Neuron (in vitro differentiated cells): ENCODE measurements around the gene CHIC2.
"Not testable (repeated sequence)": the region's sequence is repeated elsewhere in the genome, so short reads cannot be mapped to it uniquely, and the experiment has no call there.

Experiments used
- H2AFZ ChIP-seq: one replicate; pipeline ENCODE4 v1.6.1; 2013; ENCODE audit warnings: low read depth, mild to moderate bottlenecking, inconsistent platforms, low read length, moderate library complexity
- H3K27me3 ChIP-seq: one replicate; pipeline ENCODE4 v1.6.1; 2013; ENCODE audit warnings: low read length; ENCODE audit not compliant: insufficient read depth
- H3K36me3 ChIP-seq: one replicate; pipeline ENCODE4 v1.6.1; 2013; ENCODE audit warnings: low read length; ENCODE audit not compliant: insufficient read depth
- H3K4me1 ChIP-seq: one replicate; pipeline ENCODE4 v1.6.1; 2013; ENCODE audit warnings: low read length; ENCODE audit not compliant: insufficient read depth
- H3K4me3 ChIP-seq: 2 replicates; pipeline ENCODE4 v1.5.1; 2013; ENCODE audit warnings: mild to moderate bottlenecking, low read length, moderate library complexity
- H3K9me3 ChIP-seq: one replicate; pipeline ENCODE4 v1.6.1; 2013; ENCODE audit warnings: low read length

Gene CHIC2

GRCh38 chr4:54062392-54062791 is 2.0 kb downstream of the CHIC2 start:
- H3K4me1 ChIP-seq, result peaks cover 24% of the 10 kb centered on the region
- H3K4me3 ChIP-seq, result peak overlapping the region; percentile 77
- no peaks in the 10 kb centered on the region for H3K36me3 ChIP-seq
- no peak overlapping the region for H2AFZ ChIP-seq
- H3K9me3 ChIP-seq, result no peaks in the 10 kb centered on the region
- H3K27me3 ChIP-seq, result peaks cover 20% of the 10 kb centered on the region

DNA sequence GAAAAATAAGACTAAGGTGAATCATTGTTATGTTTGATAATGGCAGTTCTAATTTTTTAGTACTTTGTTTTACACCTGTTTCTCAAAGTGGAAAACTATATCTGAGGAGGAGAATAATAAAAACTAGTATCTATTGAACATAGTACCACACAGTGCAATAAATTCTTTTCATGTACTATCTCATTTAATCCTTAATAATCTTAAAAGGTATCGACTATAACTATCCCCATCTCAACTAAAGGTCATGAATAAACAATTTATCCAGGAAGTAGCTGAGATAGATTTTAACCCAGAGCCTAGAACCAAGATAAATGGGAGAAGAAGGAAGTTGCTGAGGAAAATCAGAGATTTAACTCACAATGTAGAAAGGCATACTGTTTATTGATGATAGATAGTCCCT is 2.5 kb downstream of the CHIC2 start:
- Histone ChIP-seq H3K4me3 (no peak overlapping the region), H3K36me3 (no peaks in the 10 kb centered on the region), H3K9me3 (no peaks in the 10 kb centered on the region), H3K4me1 (peaks cover 24% of the 10 kb centered on the region), H3K27me3 (peaks cover 15% of the 10 kb centered on the region), H2AFZ (no peak overlapping the region)

- H3K27me3 ChIP-seq, result peaks cover 8% of the 10 kb centered on the region
- H3K9me3 ChIP-seq, result no peaks in the 10 kb centered on the region
- H3K4me3 ChIP-seq, result no peak overlapping the region
- H3K4me1 ChIP-seq, result peaks cover 24% of the 10 kb centered on the region
- no peaks in the 10 kb centered on the region for H3K36me3 ChIP-seq
- H2AFZ ChIP-seq, result no peak overlapping the region
Observed at GRCh38 chr4:54061067-54061466, 3.3 kb downstream of the CHIC2 start.

DNA sequence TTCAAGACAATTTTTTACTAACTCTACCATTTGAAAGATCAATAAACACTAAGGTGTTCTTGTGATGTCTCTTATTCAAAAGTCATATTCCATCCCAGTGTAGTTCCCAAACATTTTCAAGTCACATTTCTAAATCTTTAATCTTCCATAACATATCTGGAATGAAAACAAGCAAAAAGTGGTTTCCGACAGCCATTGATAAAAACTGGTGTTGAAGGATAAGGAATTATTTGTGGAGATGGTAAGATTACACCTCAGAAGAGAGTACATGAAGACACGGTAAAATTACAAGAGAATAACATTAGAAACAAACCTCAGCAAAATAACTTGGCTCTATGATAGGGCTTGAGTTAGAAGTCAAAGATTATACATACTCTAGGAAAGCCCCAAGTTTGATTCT is 4.3 kb downstream of the CHIC2 start:
- Histone ChIP-seq H2AFZ (no peak overlapping the region), H3K36me3 (no peaks in the 10 kb centered on the region), H3K4me3 (no peak overlapping the region), H3K4me1 (peaks cover 20% of the 10 kb centered on the region), H3K9me3 (no peaks in the 10 kb centered on the region), H3K27me3 (no peaks in the 10 kb centered on the region)

DNA sequence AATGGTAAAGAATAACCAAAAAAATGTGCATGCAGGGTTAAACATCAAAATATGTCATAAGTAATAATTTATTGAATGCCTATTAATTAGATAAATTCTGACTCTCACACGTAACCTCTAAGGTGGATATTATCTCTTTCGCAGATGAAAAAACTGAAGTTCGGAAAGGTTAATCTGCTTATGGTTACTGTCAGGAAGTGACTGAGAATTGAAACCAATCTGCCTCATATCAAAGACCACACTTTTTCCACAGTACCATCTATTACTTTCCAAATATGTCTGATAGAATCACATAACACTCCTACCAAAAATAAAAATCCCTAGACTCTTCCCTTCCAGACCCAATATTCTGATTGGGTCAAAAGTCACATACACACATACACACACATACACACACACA is 6.2 kb downstream of the CHIC2 start:
- Histone ChIP-seq H3K27me3 (no peaks in the 10 kb centered on the region), H3K4me1 (peaks cover 17% of the 10 kb centered on the region), H3K36me3 (no peaks in the 10 kb centered on the region), H3K9me3 (no peaks in the 10 kb centered on the region), H3K4me3 (no peak overlapping the region), H2AFZ (no peak overlapping the region)

DNA sequence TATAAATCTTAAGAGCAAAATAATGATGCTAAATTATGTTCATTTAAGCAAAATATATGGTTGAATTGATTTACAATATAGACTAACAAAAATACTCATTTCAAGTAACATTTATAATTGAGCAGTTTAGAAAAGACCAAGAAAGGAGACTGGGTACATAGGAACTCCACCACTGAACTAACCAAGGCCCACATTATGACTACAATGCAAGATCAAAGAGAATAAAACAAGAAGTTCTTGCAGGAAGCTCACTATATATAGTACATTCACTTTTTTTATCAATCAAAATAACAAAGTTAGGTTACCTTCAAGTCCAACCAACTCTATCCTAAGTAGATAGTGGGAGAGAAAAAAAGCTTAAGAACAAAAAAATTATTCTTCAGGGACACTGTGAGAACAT is 8.0 kb downstream of the CHIC2 start:
- H3K4me1 ChIP-seq, result peaks cover 4% of the 10 kb centered on the region

GRCh38 chr4:54055494-54055893 is 8.9 kb downstream of the CHIC2 start:
- Histone ChIP-seq H3K27me3 (no peaks in the 10 kb centered on the region), H3K9me3 (no peaks in the 10 kb centered on the region), H3K4me3 (no peak overlapping the region), H3K4me1 (no peaks in the 10 kb centered on the region), H3K36me3 (no peaks in the 10 kb centered on the region), H2AFZ (no peak overlapping the region)

More for the DNA sequence above, 8.0 kb downstream of the CHIC2 start:
- no peaks in the 10 kb centered on the region for H3K27me3 ChIP-seq
- H2AFZ ChIP-seq, result no peak overlapping the region
- no peak overlapping the region for H3K4me3 ChIP-seq
- no peaks in the 10 kb centered on the region for H3K9me3 ChIP-seq
- H3K36me3 ChIP-seq, result no peaks in the 10 kb centered on the region

DNA sequence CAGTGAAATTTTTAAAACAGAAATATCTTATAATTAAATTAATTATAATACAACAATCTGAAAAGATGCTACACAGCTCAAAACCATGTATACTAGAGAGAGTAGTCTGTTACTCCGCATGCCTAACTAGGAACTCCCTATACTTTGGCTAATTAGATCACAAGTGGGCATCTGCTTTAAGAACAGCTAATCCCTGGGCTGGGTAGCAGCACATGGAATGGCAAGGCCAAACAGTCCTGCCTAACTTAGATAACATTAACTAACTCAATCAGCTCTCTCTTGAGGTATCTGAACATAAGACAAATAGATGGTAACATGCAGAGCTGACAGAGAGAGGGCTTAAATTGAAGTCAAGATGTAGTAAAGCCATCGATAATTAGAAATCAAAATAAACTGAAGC is 9.9 kb downstream of the CHIC2 start:
- Histone ChIP-seq H2AFZ (no peak overlapping the region), H3K4me3 (no peak overlapping the region), H3K9me3 (no peaks in the 10 kb centered on the region), H3K4me1 (no peaks in the 10 kb centered on the region), H3K27me3 (no peaks in the 10 kb centered on the region), H3K36me3 (no peaks in the 10 kb centered on the region)

- not testable (repeated sequence) for H3K4me3 ChIP-seq, H3K9me3 ChIP-seq, H3K36me3 ChIP-seq, H3K4me1 ChIP-seq, H2AFZ ChIP-seq, H3K27me3 ChIP-seq
Observed at GRCh38 chr4:54053322-54053721, 11.1 kb downstream of the CHIC2 start.

GRCh38 chr4:54050214-54050904 is 14.0 kb downstream of the CHIC2 start:
- Histone ChIP-seq H3K36me3 (peaks cover 5% of the 10 kb centered on the region), H3K4me1 (no peaks in the 10 kb centered on the region), H3K9me3 (no peaks in the 10 kb centered on the region), H3K4me3 (no peak overlapping the region), H2AFZ (no peak overlapping the region), H3K27me3 (no peaks in the 10 kb centered on the region)

GRCh38 chr4:54043630-54044029 is 20.8 kb downstream of the CHIC2 start:
- not testable (repeated sequence) for H3K4me1 ChIP-seq, H3K27me3 ChIP-seq, H3K36me3 ChIP-seq, H2AFZ ChIP-seq, H3K4me3 ChIP-seq, H3K9me3 ChIP-seq

GRCh38 chr4:54041933-54042332 is 22.5 kb downstream of the CHIC2 start:
- Histone ChIP-seq H3K9me3 (no peaks in the 10 kb centered on the region), H3K27me3 (no peaks in the 10 kb centered on the region), H3K36me3 (no peaks in the 10 kb centered on the region), H2AFZ (no peak overlapping the region), H3K4me1 (no peaks in the 10 kb centered on the region), H3K4me3 (no peak overlapping the region)

DNA sequence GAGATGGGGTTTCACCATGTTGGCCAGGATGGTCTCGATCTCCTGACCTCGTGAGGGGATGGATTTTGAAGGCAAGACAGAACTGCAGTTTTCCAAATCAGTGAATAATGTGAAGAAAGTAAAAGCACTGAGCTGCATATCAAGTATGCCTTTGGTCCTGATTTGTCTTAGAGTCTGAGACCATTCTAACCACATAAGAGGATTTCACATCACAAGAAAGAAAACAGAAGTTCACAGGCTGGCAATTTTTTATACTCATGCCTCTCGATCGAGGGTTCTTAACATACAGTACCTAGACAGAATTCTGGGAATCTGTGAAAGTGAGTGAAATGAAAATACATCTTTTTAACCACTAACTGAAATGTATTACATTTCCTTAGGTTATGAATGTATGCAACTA is 23.3 kb downstream of the CHIC2 start:
- no peaks in the 10 kb centered on the region for H3K9me3 ChIP-seq
- no peaks in the 10 kb centered on the region for H3K27me3 ChIP-seq
- no peak overlapping the region for H2AFZ ChIP-seq
- H3K36me3 ChIP-seq, result no peaks in the 10 kb centered on the region
- H3K4me1 ChIP-seq, result no peaks in the 10 kb centered on the region
- no peak overlapping the region for H3K4me3 ChIP-seq

DNA sequence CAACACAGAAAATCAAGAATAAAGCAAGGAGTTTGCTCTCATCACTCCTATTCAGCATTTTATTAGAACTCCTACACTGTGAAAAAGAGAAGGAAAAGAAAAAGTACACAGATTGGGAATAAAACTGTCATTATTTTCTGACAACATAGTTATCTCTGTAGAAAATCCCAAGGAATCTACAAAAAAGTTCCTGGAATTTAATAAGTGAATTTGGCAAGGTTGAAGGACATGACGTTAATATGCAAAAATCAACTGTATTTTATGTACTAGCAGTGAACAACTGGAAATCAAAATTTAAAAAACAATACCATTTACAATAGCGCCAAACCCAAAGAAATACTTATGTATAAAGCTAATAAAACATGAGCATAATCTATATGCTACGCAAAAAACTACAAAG is 26.3 kb downstream of the CHIC2 start:
- H3K4me1 ChIP-seq, result no peaks in the 10 kb centered on the region
- no peak overlapping the region for H3K4me3 ChIP-seq
- no peak overlapping the region for H2AFZ ChIP-seq
- no peaks in the 10 kb centered on the region for H3K27me3 ChIP-seq
- H3K36me3 ChIP-seq, result peaks cover 2% of the 10 kb centered on the region
- H3K9me3 ChIP-seq, result no peaks in the 10 kb centered on the region
